Thyroid gland (tissue), 4 donors: ENCODE data around the gene RPL12.

Experiments used
- CTCF ChIP-seq, 6 experiments: fragments of 200-600 bp in 3 of 6; fragments of 450-650 bp in 3 of 6; sonication (generic) in 3 of 6; IDR thresholded peaks; one replicate each; pipeline ENCODE4 v1.5.1; 2016 to 2019; ENCODE audit warnings: antibody characterized with exemption in 6 of 6, mild to moderate bottlenecking in 2 of 6, inconsistent platforms in 1 of 6, moderate library complexity in 1 of 6
- POLR2A ChIP-seq, 2 donors: fragments of 450-650 bp; IDR thresholded peaks; one replicate each; pipeline ENCODE4 v1.6.1; 2017; ENCODE audit warnings: antibody characterized with exemption in 2 of 2, mild to moderate bottlenecking in 2 of 2, moderate library complexity in 1 of 2

GRCh38 chr9:127423934-127424675 lies 27.1 kb downstream of the RPL12 start, which contains the start of gene ZNF79:
- peak in 1 of 2 donors; percentile 70 for TF ChIP-seq POLR2A (IDR thresholded peaks at IDR 0.05)
- no peak for TF ChIP-seq CTCF (IDR thresholded peaks at IDR 0.05)
